Cardiac fibroblast (primary cell): ENCODE data around the gene HOXC11.

Source experiments
- DNase-seq, 2 donors: peaks; one replicate each; pipeline versions ENCODE4 v3.0.0 to v3.0.0-alpha.2; 2010; ENCODE audit warnings: low read depth in 2 of 2
- H3K4me3 ChIP-seq, 2 donors: replicated peaks in 1 of 2; 1 replicate in 1 of 2; 2 replicates in 1 of 2; pipeline ENCODE4 v1.5.1; 2011; ENCODE audit warnings: low read depth in 2 of 2, low read length in 2 of 2, mild to moderate bottlenecking in 2 of 2, moderate library complexity in 1 of 2
- CTCF ChIP-seq: IDR thresholded peaks from one replicate; pipeline ENCODE4 v1.5.1; 2011; ENCODE audit warnings: low read depth, mild to moderate bottlenecking, low read length, inconsistent platforms

The HOXC11 gene

GRCh38 chr12:53931844-53932581 lies 40.9 kb upstream of the HOXC11 start:
- no peak overlapping the region for H3K4me3 ChIP-seq
- DNase-seq: no peak
- no peak for TF ChIP-seq CTCF

GRCh38 chr12:53932915-53933314 lies 40.0 kb upstream of the HOXC11 start:
- TF ChIP-seq CTCF: no peak
- H3K4me3 ChIP-seq: no peak overlapping the region
- no peak for DNase-seq

GRCh38 chr12:53935383-53936341 lies 37.3 kb upstream of the HOXC11 start:
- TF ChIP-seq CTCF: no peak
- DNase-seq: peak in 1 of 2 donors; percentile 8
- no peak overlapping the region for H3K4me3 ChIP-seq

GRCh38 chr12:53937099-53937498 lies 35.8 kb upstream of the HOXC11 start:
- no peak for TF ChIP-seq CTCF
- DNase-seq: no peak
- no peak overlapping the region for H3K4me3 ChIP-seq

GRCh38 chr12:53937596-53938325 lies 35.2 kb upstream of the HOXC11 start:
- no peak for TF ChIP-seq CTCF
- H3K4me3 ChIP-seq: no peak overlapping the region

GRCh38 chr12:53938326-53939140 lies 34.4 kb upstream of the HOXC11 start, which contains the start of gene HOXC13:
Gene HOXC13, plus strand, starts transcription at chr12:53938831. Its CDS starts 76 bp downstream, at chr12:53938907.
- H3K4me3 ChIP-seq: no peak within 1 kb of the TSS
- DNase-seq: peak; percentile 7 to 9
- no peak for TF ChIP-seq CTCF

More at GRCh38 chr12:53937596-53938325, 35.2 kb upstream of the HOXC11 start:
- DNase-seq: no peak
